ENCODE data around the gene KLHDC4.

KLHDC4 gene

DNA sequence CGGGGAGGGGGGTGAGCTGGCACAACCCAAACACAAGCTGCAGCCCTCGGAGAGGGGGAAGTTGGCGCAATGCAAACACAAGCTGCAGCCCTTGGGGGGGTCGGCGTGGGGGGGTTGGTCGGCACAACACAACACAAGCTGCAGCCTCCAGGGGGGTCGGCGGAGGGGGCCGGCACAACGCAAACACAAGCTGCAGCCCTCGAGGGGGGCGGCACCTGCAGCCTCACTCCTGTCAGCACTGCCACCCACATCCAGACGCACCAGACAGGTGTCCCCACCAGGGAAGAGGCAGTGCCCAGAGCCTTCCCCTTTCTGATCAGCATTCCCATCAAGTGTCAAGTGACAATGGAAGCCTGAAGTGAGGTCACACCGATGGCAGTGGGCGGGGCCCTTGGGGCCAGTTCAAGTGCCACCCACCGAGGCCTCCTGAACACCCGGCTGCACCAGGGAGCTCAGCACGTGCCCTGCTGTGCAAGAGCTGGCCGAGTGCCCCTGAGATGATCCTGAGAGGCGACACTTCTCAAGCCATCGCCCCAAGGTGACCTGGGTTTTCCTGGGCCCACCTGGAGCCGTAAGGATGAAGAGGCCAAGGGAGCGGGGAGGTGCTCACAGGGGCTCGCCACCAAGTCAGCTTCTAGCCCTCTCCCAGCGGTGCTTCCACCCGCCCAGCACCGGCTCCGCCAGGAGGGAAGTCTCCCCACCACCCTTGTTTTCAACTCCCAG lies 59.3 kb downstream of the KLHDC4 start:
- H3K4me2 ChIP-seq (ENCODE audit: low read length), result no peak overlapping the region
- no peak overlapping the region for H3K27ac ChIP-seq (ENCODE audit: low read depth, low read length)
- H3K23ac ChIP-seq (ENCODE audit: low read length), result no peak overlapping the region
- WGBS (ENCODE audit: extremely low coverage, insufficient coverage, low lambda C conversion rate), result no CpG with 5 or more reads among the region's 28 CpGs
- no peak overlapping the region for H3K9ac ChIP-seq (ENCODE audit: low read length)
- peak; percentile 39 for DNase-seq
- no peak overlapping the region for H3K4ac ChIP-seq (ENCODE audit: low read depth, low read length)
- no peak overlapping the region for H4K5ac ChIP-seq (ENCODE audit: low read length)
- peaks cover 2% of the 10 kb centered on the region for H3K79me1 ChIP-seq (ENCODE audit: low read length)
- no peak overlapping the region for H3K56ac ChIP-seq (ENCODE audit: low read length)
- H3K4me3 ChIP-seq (ENCODE audit: low read length), result no peak overlapping the region
- no peak overlapping the region for H4K8ac ChIP-seq (ENCODE audit: low read depth, low read length)
- no peaks in the 10 kb centered on the region for H3K4me1 ChIP-seq (ENCODE audit: control insufficient read depth, low read depth, low read length)
- no peaks in the 10 kb centered on the region for H3K36me3 ChIP-seq (ENCODE audit: control insufficient read depth, insufficient read depth, low read length)
- no peaks in the 10 kb centered on the region for H3K79me2 ChIP-seq (ENCODE audit: control insufficient read depth, insufficient read depth, low read length)
- no peak overlapping the region for H2BK5ac ChIP-seq (ENCODE audit: low read length)
- H3K18ac ChIP-seq (ENCODE audit: low read length), result no peak overlapping the region
- H3K27me3 ChIP-seq (ENCODE audit: insufficient read depth, low read length, poor library complexity), result no peaks in the 10 kb centered on the region
- no peak overlapping the region for H2AK5ac ChIP-seq (ENCODE audit: low read length)
- H2BK15ac ChIP-seq (replicated peaks; ENCODE audit: low read depth), result no peak overlapping the region
- H2BK120ac ChIP-seq (ENCODE audit: low read depth, low read length), result no peak overlapping the region

DNA sequence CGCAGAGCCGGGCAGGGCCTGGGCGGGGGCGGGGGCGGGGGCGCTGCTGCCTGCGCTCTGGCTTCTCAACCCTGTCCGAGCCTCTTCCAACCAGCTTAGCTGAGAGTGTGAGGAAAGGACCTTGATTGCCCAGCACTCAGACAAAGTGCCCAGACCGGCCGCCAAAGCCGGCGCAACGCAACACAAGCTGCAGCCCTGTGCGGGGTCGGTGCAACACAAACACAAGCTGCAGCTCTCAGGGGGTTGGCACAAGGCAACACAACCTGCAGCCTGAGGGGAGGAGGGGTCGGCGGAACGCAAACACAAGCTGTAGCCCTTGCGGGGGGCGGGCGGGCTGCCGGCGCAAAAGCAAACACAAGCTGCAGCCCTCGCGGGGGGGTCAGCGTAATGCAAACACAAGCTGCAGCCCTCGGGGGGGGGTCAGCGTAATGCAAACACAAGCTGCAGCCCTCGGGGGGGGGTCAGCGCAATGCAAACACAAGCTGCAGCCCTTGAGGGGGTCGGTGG lies 60.0 kb downstream of the KLHDC4 start:
- no peak overlapping the region for H3K4me3 ChIP-seq (ENCODE audit: low read length)
- no peak overlapping the region for H3K27ac ChIP-seq (ENCODE audit: low read depth, low read length)
- no peak overlapping the region for H4K8ac ChIP-seq (ENCODE audit: low read depth, low read length)
- H3K4me1 ChIP-seq (ENCODE audit: control insufficient read depth, low read depth, low read length), result no peaks in the 10 kb centered on the region
- no peak overlapping the region for H3K4ac ChIP-seq (ENCODE audit: low read depth, low read length)
- no peak overlapping the region for H3K9ac ChIP-seq (ENCODE audit: low read length)
- no peaks in the 10 kb centered on the region for H3K27me3 ChIP-seq (ENCODE audit: insufficient read depth, low read length, poor library complexity)
- no peak overlapping the region for H3K23ac ChIP-seq (ENCODE audit: low read length)
- DNase-seq, result no peak
- no peaks in the 10 kb centered on the region for H3K79me2 ChIP-seq (ENCODE audit: control insufficient read depth, insufficient read depth, low read length)
- H3K36me3 ChIP-seq (ENCODE audit: control insufficient read depth, insufficient read depth, low read length), result no peaks in the 10 kb centered on the region
- WGBS (ENCODE audit: extremely low coverage, insufficient coverage, low lambda C conversion rate), result no CpG with 5 or more reads among the region's 31 CpGs
- H3K18ac ChIP-seq (ENCODE audit: low read length), result no peak overlapping the region
- no peak overlapping the region for H4K5ac ChIP-seq (ENCODE audit: low read length)
- no peak overlapping the region for H3K56ac ChIP-seq (ENCODE audit: low read length)
- H2BK15ac ChIP-seq (replicated peaks; ENCODE audit: low read depth), result no peak overlapping the region
- H2AK5ac ChIP-seq (ENCODE audit: low read length), result no peak overlapping the region
- H2BK5ac ChIP-seq (ENCODE audit: low read length), result no peak overlapping the region
- H3K79me1 ChIP-seq (ENCODE audit: low read length), result peaks cover 2% of the 10 kb centered on the region
- no peak overlapping the region for H3K4me2 ChIP-seq (ENCODE audit: low read length)
- H2BK120ac ChIP-seq (ENCODE audit: low read depth, low read length), result no peak overlapping the region

DNA sequence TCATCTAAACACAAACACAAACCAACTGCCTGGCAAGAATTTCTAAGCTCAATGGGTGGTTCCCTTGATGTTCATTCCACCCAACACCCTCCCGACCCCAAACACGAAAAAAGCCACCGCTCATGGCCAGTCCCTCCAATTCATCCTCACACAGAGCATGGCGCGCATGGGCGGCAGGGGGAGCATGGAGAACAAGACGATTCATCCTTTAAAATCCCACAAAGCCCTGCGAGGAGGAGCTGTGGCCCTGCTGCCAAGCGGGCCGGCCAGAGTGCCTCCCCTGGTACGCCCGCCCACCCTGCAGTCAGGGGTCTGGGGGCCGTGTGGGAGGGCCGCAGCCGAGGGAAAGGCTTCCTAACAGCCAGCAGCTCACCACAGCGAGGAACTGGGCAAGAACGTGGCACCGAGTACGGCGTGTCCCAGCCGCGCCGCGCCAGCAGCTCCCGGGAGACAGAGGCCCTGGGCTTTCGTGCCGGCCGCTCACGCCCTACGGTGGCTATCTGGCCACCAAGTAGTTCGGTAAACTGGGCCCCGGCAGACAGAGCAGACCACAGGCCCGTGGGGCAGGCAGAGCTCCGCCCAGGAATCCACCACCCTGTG lies 60.9 kb downstream of the KLHDC4 start:
- Histone ChIP-seq H3K56ac (ENCODE audit: low read length) (no peak overlapping the region), H2BK120ac (ENCODE audit: low read depth, low read length) (no peak overlapping the region), H3K27me3 (ENCODE audit: insufficient read depth, low read length, poor library complexity) (no peaks in the 10 kb centered on the region), H3K18ac (ENCODE audit: low read length) (no peak overlapping the region), H4K5ac (ENCODE audit: low read length) (no peak overlapping the region), H3K4me1 (ENCODE audit: control insufficient read depth, low read depth, low read length) (no peaks in the 10 kb centered on the region), H3K27ac (ENCODE audit: low read depth, low read length) (no peak overlapping the region), H3K4me3 (ENCODE audit: low read length) (no peak overlapping the region), H3K79me2 (ENCODE audit: control insufficient read depth, insufficient read depth, low read length) (no peaks in the 10 kb centered on the region), H2AK5ac (ENCODE audit: low read length) (no peak overlapping the region), H3K79me1 (ENCODE audit: low read length) (peaks cover 2% of the 10 kb centered on the region), H3K4ac (ENCODE audit: low read depth, low read length) (no peak overlapping the region), H3K36me3 (ENCODE audit: control insufficient read depth, insufficient read depth, low read length) (no peaks in the 10 kb centered on the region), H3K9ac (ENCODE audit: low read length) (no peak overlapping the region), H4K8ac (ENCODE audit: low read depth, low read length) (no peak overlapping the region), H3K23ac (ENCODE audit: low read length) (no peak overlapping the region), H3K4me2 (ENCODE audit: low read length) (no peak overlapping the region), H2BK15ac (replicated peaks; ENCODE audit: low read depth) (no peak overlapping the region), H2BK5ac (ENCODE audit: low read length) (no peak overlapping the region)
- no peak for DNase-seq
- WGBS (ENCODE audit: extremely low coverage, insufficient coverage, low lambda C conversion rate), result no CpG with 5 or more reads among the region's 34 CpGs

DNA sequence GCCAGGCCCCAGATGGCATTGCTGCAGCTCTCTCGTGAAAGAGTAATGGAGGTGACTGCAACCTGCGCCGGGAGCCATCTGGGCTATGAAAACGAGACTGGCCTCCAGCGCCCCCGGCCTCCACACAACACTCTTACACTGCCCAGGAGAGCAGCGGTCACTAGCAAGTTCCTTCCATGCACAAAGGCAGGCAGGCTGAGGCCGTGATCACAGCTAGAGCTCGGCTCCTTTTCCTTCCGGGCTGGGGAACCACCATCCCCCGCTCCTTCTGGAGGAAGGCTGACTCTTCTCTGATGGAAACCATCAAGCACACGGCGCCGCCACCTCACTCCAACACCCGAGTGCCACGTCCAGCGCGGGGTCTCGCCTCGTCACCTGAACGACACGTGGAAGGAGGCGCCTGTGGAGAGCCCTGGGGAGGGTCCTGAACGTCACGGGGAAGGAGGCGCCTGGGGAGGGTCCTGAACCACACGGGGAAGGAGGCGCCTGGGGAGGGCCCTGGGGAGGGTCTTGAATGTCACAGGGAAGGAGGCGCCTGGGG lies 61.9 kb downstream of the KLHDC4 start:
- WGBS (ENCODE audit: extremely low coverage, insufficient coverage, low lambda C conversion rate), result no CpG with 5 or more reads among the region's 29 CpGs
- no peaks in the 10 kb centered on the region for H3K36me3 ChIP-seq (ENCODE audit: control insufficient read depth, insufficient read depth, low read length)
- H4K8ac ChIP-seq (ENCODE audit: low read depth, low read length), result no peak overlapping the region
- no peak overlapping the region for H3K23ac ChIP-seq (ENCODE audit: low read length)
- H3K79me1 ChIP-seq (ENCODE audit: low read length), result peaks cover 2% of the 10 kb centered on the region
- H2BK5ac ChIP-seq (ENCODE audit: low read length), result no peak overlapping the region
- H3K4me2 ChIP-seq (ENCODE audit: low read length), result no peak overlapping the region
- H3K4ac ChIP-seq (ENCODE audit: low read depth, low read length), result no peak overlapping the region
- no peaks in the 10 kb centered on the region for H3K79me2 ChIP-seq (ENCODE audit: control insufficient read depth, insufficient read depth, low read length)
- no peak overlapping the region for H2AK5ac ChIP-seq (ENCODE audit: low read length)
- DNase-seq, result no peak
- no peak overlapping the region for H3K56ac ChIP-seq (ENCODE audit: low read length)
- no peak overlapping the region for H3K9ac ChIP-seq (ENCODE audit: low read length)
- H3K27me3 ChIP-seq (ENCODE audit: insufficient read depth, low read length, poor library complexity), result no peaks in the 10 kb centered on the region
- no peaks in the 10 kb centered on the region for H3K4me1 ChIP-seq (ENCODE audit: control insufficient read depth, low read depth, low read length)
- no peak overlapping the region for H4K5ac ChIP-seq (ENCODE audit: low read length)
- H3K4me3 ChIP-seq (ENCODE audit: low read length), result no peak overlapping the region
- no peak overlapping the region for H3K18ac ChIP-seq (ENCODE audit: low read length)
- no peak overlapping the region for H2BK15ac ChIP-seq (replicated peaks; ENCODE audit: low read depth)
- H2BK120ac ChIP-seq (ENCODE audit: low read depth, low read length), result no peak overlapping the region
- no peak overlapping the region for H3K27ac ChIP-seq (ENCODE audit: low read depth, low read length)

DNA sequence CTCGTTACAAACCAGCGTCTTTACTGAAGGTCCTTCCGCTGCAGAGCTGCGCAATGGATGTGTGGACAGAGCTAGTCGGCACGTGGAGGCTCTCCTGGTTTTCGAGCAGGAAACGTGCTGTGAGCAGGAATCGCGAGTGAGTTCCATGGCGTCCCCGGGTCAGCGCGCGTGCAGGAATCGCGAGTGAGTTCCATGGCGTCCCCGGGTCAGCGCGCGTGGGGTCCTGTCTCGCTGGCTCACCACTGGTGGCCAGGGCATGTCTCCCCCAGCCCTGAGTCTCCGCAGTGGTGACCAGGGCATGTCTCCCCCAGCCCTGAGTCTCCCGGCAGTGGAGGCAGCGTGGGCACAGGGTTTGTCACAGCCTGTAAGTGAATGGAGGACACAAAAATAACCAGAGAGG lies 62.7 kb downstream of the KLHDC4 start:
- Histone ChIP-seq H3K27me3 (ENCODE audit: insufficient read depth, low read length, poor library complexity) (no peaks in the 10 kb centered on the region), H3K36me3 (ENCODE audit: control insufficient read depth, insufficient read depth, low read length) (no peaks in the 10 kb centered on the region), H3K79me2 (ENCODE audit: control insufficient read depth, insufficient read depth, low read length) (no peaks in the 10 kb centered on the region), H2BK15ac (replicated peaks; ENCODE audit: low read depth) (no peak overlapping the region), H3K4me1 (ENCODE audit: control insufficient read depth, low read depth, low read length) (no peaks in the 10 kb centered on the region), H3K4ac (ENCODE audit: low read depth, low read length) (no peak overlapping the region), H3K27ac (ENCODE audit: low read depth, low read length) (no peak overlapping the region), H4K5ac (ENCODE audit: low read length) (no peak overlapping the region), H3K4me2 (ENCODE audit: low read length) (no peak overlapping the region), H3K23ac (ENCODE audit: low read length) (no peak overlapping the region), H3K18ac (ENCODE audit: low read length) (no peak overlapping the region), H2BK5ac (ENCODE audit: low read length) (no peak overlapping the region), H3K4me3 (ENCODE audit: low read length) (no peak overlapping the region), H2BK120ac (ENCODE audit: low read depth, low read length) (no peak overlapping the region), H3K79me1 (ENCODE audit: low read length) (peaks cover 2% of the 10 kb centered on the region), H3K56ac (ENCODE audit: low read length) (no peak overlapping the region), H4K8ac (ENCODE audit: low read depth, low read length) (no peak overlapping the region), H3K9ac (ENCODE audit: low read length) (no peak overlapping the region), H2AK5ac (ENCODE audit: low read length) (no peak overlapping the region)
- WGBS (ENCODE audit: extremely low coverage, insufficient coverage, low lambda C conversion rate), result no CpG with 5 or more reads among the region's 26 CpGs
- DNase-seq, result no peak
